ENCODE results near the gene COL23A1. TPM values are rescaled to one million over a fixed set of nuclear protein-coding genes. Genes with fewer than 3 reads are reported as not detected.
"Not testable (repeated sequence)": the region's sequence is repeated elsewhere in the genome, so short reads cannot be mapped to it uniquely, and the experiment has no call there.

COL23A1 gene
- total RNA-seq, 1 experiment from 2014 or later, result 18.0 TPM

- DNase-seq; H3K4me3 ChIP-seq (ENCODE audit: insufficient read depth, low read depth, low read length): not testable (repeated sequence)
These were observed 220.7 kb downstream of the COL23A1 start for GRCh38 chr5:178369469-178369868.

DNA sequence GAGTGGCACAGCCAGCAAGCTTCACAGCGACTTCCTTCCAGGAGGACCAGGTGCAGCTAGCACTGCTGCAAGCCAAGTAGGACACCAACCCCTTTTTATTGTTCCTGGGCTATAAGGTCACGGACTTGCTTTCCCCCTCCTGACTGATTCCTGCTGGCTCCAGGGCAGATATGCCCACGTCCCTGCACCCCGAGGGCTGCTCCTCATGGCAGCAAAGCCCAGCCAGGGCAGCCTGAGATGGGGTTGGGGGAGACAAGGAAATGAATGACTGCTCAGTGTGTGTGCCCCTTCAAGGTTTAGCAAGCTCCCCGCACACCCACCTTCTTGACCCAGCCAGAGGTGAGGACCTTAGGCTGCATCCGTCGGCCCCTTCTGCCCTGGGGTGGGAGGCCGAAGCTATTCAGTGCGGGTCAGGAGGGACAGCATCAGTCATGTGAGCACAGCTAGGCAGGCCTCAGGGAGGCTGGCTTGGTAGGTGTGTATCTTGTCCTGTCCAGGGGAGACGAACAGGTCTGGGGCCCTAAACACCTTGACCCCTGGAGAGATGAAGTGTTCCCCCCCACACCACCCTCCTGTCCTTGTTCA, 221.4 kb downstream of the COL23A1 start:
- Histone ChIP-seq H3K27me3 (ENCODE audit: control insufficient read depth, insufficient read depth, low read length) (no peaks in the 10 kb centered on the region), H3K36me3 (replicated peaks; ENCODE audit: control insufficient read depth, insufficient read depth, low read length) (no peaks in the 10 kb centered on the region), H3K4me3 (ENCODE audit: insufficient read depth, low read depth, low read length) (no peak overlapping the region)
- no peak for DNase-seq

More at GRCh38 chr5:178369469-178369868, 220.7 kb downstream of the COL23A1 start:
- not testable (repeated sequence) for H3K27me3 ChIP-seq (ENCODE audit: control insufficient read depth, insufficient read depth, low read length); H3K36me3 ChIP-seq (replicated peaks; ENCODE audit: control insufficient read depth, insufficient read depth, low read length)

DNA sequence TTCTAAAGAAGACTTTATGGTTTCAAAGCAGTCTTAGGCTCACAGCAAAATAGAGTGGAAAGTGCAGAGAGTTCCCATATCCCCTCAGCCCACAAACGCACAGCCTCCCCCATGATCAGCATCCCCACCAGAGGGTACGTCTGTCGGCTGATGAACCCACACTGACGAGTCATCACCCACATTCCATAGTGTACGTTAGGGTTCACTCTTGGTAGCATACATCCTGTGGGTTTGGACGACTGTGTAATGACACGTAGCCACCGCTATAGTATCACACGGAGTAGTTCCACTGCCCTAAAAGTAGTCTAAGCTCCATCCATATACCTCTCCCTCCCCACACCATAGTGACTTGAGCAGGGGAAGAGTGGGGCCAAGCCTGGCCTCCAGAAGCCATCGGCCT, 221.9 kb downstream of the COL23A1 start:
- Histone ChIP-seq H3K27me3 (ENCODE audit: control insufficient read depth, insufficient read depth, low read length) (no peaks in the 10 kb centered on the region), H3K36me3 (replicated peaks; ENCODE audit: control insufficient read depth, insufficient read depth, low read length) (no peaks in the 10 kb centered on the region), H3K4me3 (ENCODE audit: insufficient read depth, low read depth, low read length) (no peak overlapping the region)
- no peak for DNase-seq

- H3K4me3 ChIP-seq (ENCODE audit: insufficient read depth, low read depth, low read length), result no peak overlapping the region
- DNase-seq, result no peak
- H3K27me3 ChIP-seq (ENCODE audit: control insufficient read depth, insufficient read depth, low read length), result no peaks in the 10 kb centered on the region
- H3K36me3 ChIP-seq (replicated peaks; ENCODE audit: control insufficient read depth, insufficient read depth, low read length), result no peaks in the 10 kb centered on the region
These were observed 222.5 kb downstream of the COL23A1 start for GRCh38 chr5:178367736-178368120.

DNA sequence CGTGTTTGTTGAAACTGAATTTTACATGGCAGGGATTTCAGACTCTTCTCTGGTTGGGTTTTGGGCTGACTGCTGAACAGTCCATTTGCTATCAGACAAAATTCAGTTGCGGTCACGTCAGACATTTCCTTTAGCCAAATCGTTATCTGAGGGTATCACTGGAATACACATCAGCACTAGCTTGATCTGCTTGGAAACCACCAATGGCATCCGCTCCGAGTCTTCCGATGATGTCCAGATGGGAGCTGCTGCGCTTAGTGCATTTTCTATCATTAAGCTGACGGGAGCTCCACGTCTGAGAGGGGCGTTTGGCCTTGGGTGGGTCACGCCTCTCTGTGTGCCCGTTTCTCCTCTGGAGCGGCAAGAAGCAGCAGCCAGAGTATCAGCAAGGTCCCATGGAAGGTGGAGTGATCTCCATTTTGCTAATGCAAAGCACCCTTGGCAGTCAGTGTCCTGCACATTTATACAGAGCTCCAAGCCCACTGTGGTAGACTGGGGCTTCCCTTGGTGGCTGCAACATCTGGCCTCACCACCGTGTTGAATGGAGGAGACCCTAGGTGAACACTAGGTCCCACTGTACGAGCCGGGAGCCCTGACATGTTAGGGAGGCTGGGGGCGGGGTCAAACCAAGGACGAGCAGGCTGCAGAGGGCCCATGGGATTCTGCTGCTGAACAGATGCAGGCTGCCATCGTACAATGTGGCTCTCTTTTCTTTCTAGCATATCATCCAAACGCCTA, 223.0 kb downstream of the COL23A1 start:
- DNase-seq, result no peak
- Histone ChIP-seq H3K4me3 (ENCODE audit: insufficient read depth, low read depth, low read length) (no peak overlapping the region), H3K36me3 (replicated peaks; ENCODE audit: control insufficient read depth, insufficient read depth, low read length) (no peaks in the 10 kb centered on the region), H3K27me3 (ENCODE audit: control insufficient read depth, insufficient read depth, low read length) (no peaks in the 10 kb centered on the region)

DNA sequence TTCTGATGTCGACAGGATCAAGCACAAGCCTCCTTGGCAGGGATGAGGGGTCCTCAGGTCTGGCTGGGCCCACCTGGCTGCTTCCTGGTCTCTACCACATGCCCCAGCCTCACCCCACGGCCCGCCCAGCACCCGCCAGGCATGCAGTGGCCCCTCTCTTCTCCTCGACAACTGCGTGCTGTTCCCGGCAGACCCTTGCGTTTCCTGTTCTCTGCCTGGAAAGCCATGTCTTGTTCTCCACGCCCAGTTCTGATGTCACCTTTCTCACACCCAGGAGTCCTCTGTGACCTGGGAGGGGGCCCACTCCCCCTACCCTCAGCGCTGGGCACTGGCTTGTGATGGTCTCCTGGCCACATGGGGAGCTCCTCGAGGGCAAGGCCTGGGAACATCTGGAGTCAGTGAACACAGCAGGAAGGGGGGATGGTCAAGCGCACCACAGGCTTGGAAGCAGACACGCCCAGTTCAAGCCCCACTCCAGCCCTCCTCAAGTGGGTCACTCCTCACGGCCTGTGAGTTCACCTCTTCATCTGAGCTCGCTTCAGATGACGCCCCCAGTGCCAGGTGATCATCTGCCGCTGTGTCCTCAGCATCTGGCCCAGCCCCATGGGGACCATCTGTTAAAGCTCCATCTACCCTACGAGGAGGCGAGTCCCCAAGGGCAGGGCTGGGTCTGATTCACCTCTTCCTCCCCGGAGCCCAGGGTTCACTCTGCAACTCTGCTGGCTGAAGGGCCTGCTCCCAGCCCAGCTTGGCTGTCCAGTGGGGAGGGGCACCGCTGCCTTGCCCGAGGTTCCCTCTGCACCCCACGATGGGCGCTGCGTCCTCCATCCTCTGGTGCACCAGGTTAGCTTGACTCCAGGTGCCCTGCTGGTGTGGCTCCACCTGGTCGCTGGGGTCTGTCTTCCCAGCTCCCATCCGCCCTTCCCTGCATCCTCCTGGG, 224.4 kb downstream of the COL23A1 start:
- Histone ChIP-seq H3K4me3 (ENCODE audit: insufficient read depth, low read depth, low read length) (no peak overlapping the region), H3K36me3 (replicated peaks; ENCODE audit: control insufficient read depth, insufficient read depth, low read length) (no peaks in the 10 kb centered on the region), H3K27me3 (ENCODE audit: control insufficient read depth, insufficient read depth, low read length) (no peaks in the 10 kb centered on the region)
- DNase-seq, result no peak

DNA sequence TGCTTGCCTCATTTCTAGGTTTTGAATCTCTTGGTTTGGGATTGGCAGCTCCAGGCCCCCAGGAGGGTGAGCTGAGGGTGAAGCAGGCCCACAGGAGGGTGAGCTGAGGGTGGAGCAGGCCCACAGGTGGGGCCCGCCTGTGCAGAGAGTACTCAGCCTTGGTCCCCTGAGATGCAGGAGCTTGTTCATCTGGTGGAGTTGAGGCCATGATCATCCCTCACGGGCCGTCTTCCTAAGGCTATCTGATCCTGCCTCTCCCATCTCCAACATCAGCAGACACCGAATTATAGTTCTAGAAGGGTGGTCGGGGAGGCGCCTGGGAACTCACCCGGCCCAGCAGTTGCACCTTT, 225.9 kb downstream of the COL23A1 start:
- no peak overlapping the region for H3K4me3 ChIP-seq (ENCODE audit: insufficient read depth, low read depth, low read length)

DNA sequence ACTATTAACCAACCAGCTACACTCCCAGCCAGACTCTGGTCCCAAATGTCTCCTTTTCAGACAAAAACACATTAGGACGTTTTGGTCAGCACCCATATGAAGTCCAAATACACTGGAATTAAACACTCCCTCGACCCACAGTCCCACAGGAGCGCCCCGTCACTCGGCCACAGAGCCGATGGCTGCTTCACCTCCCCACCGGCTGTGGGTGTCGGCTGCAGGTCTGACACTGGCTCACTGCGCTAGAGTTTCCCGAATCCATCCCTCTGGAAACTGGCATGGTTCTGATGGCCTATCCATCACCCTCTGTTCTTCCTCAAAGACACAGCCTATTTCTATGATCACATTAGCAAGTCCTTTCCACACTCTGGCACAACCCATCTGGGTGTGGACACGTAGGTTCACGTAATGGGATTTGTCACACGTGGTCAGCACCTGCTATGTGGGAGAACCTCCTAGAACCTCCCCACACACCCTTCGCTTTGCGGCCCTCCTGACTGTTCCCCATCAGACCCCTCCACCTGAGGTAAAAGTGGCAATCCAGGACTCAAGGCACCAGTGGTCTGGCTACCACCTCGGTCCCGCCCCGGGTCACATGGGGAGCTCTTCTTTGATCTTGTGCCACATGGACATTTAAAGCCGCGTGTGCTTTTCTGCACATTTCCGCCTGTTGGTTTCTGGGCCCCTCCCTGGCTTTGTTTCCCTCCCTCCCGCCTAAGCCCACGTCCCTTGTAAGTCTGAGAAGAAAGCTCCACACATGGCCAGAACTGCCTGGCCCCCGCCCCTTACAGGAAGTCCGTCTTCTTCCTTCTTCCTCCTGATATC, 226.5 kb downstream of the COL23A1 start:
- no peak for DNase-seq
- no peaks in the 10 kb centered on the region for H3K27me3 ChIP-seq (ENCODE audit: control insufficient read depth, insufficient read depth, low read length)
- no peak overlapping the region for H3K4me3 ChIP-seq (ENCODE audit: insufficient read depth, low read depth, low read length)
- no peaks in the 10 kb centered on the region for H3K36me3 ChIP-seq (replicated peaks; ENCODE audit: control insufficient read depth, insufficient read depth, low read length)

More for the DNA sequence above, 225.9 kb downstream of the COL23A1 start:
- Histone ChIP-seq H3K36me3 (replicated peaks; ENCODE audit: control insufficient read depth, insufficient read depth, low read length) (no peaks in the 10 kb centered on the region), H3K27me3 (ENCODE audit: control insufficient read depth, insufficient read depth, low read length) (no peaks in the 10 kb centered on the region)
- DNase-seq, result no peak

- Histone ChIP-seq H3K36me3 (replicated peaks; ENCODE audit: control insufficient read depth, insufficient read depth, low read length) (no peaks in the 10 kb centered on the region), H3K4me3 (ENCODE audit: insufficient read depth, low read depth, low read length) (no peak overlapping the region), H3K27me3 (ENCODE audit: control insufficient read depth, insufficient read depth, low read length) (no peaks in the 10 kb centered on the region)
- no peak for DNase-seq
These were observed 228.3 kb downstream of the COL23A1 start for GRCh38 chr5:178361657-178362445.

DNA sequence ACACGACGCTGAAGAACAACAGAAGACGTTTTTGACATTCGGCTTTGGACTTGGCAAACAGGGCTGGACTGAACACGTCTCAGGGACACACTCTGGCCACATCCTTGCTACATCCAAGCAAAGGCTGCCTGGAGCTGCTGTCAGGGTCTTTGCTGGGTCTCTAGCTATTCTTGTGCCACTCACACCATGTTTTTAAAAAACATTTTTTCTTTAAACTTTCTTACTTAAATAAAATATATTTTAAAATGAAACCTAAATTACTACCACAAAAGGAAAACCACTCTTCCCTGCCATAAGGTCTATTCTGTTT, 229.3 kb downstream of the COL23A1 start:
- DNase-seq, result no peak
- no peaks in the 10 kb centered on the region for H3K27me3 ChIP-seq (ENCODE audit: control insufficient read depth, insufficient read depth, low read length)
- H3K36me3 ChIP-seq (replicated peaks; ENCODE audit: control insufficient read depth, insufficient read depth, low read length), result no peaks in the 10 kb centered on the region
- no peak overlapping the region for H3K4me3 ChIP-seq (ENCODE audit: insufficient read depth, low read depth, low read length)

- H3K27me3 ChIP-seq (ENCODE audit: control insufficient read depth, insufficient read depth, low read length), result no peaks in the 10 kb centered on the region
- DNase-seq, result no peak
- H3K36me3 ChIP-seq (replicated peaks; ENCODE audit: control insufficient read depth, insufficient read depth, low read length), result no peaks in the 10 kb centered on the region
- H3K4me3 ChIP-seq (ENCODE audit: insufficient read depth, low read depth, low read length), result no peak overlapping the region
These were observed 229.8 kb downstream of the COL23A1 start for GRCh38 chr5:178360222-178360925.

- Histone ChIP-seq H3K27me3 (ENCODE audit: control insufficient read depth, insufficient read depth, low read length) (no peaks in the 10 kb centered on the region), H3K36me3 (replicated peaks; ENCODE audit: control insufficient read depth, insufficient read depth, low read length) (no peaks in the 10 kb centered on the region), H3K4me3 (ENCODE audit: insufficient read depth, low read depth, low read length) (no peak overlapping the region)
- DNase-seq, result no peak
These were observed 230.5 kb downstream of the COL23A1 start for GRCh38 chr5:178359738-178360137.

GRCh38 chr5:178357678-178358077, 232.5 kb downstream of the COL23A1 start:
- Histone ChIP-seq H3K36me3 (replicated peaks; ENCODE audit: control insufficient read depth, insufficient read depth, low read length) (no peaks in the 10 kb centered on the region), H3K27me3 (ENCODE audit: control insufficient read depth, insufficient read depth, low read length) (no peaks in the 10 kb centered on the region), H3K4me3 (ENCODE audit: insufficient read depth, low read depth, low read length) (no peak overlapping the region)
- no peak for DNase-seq
